Myometrial cell (primary cell): ENCODE data around the gene CA7. TPM values are rescaled to one million over a fixed set of nuclear protein-coding genes. Genes with fewer than 3 reads are reported as not detected.

Experiments used
- total RNA-seq: library from RNA; depleted of rRNA; stranded (reverse); fragments of >200 nt; gene quantifications from 2 replicates; pipeline ENCODE4 v1.2.3, GENCODE V29; 2015

The CA7 gene
- not detected in 2 replicates for total RNA-seq

DNA sequence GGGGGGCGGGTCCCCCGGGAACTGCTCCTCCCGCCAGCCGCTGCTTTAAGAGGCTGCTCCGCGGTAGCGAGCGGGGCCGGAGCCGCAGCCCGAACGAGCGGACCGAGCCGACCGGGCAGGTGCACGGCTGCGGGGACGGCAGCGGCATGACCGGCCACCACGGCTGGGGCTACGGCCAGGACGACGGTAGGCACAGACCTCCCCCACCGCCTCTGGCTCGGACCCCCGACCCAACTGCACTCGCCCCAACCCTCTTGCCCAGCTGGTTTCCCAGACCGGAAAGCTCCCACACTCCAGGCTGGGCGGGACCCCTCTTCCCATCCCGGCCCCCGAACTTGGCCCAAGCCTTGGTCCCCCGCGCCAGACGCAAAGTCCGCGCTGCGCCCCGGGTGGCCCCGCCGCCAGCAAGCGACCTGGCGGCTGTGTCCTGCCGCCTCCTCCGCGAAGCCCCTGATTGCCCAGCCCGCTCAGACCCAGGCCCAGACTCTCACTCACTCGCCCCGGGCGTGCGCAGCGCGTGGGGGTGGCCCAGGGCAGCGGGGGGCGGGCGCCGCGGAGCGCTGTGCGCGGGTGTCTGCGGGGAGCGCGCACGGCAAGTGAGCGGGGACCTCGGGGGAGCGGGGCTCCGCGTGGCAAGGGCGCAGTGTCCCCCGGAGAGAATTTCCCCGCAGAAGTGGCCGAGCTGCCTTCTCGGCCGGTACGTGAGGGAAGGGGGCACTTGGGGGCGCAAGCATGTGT is at the start of gene CA7:
CA7 (plus strand) TSS at position 73 of the 738 bp plus-strand sequence; CDS start at position 147, 74 bp downstream.

GRCh38 chr16:66801320-66802105 is 42.7 kb upstream of the CA7 start, which contains the start of gene TERB1:
TERB1 (minus strand) TSS chr16:66801584; CDS start chr16:66796798, 4,786 bp downstream.

GRCh38 chr16:66830422-66831404 is 13.5 kb upstream of the CA7 start, which contains the start of gene NAE1:
NAE1 (minus strand) TSS chr16:66830976; CDS start chr16:66830899, 77 bp downstream.

DNA sequence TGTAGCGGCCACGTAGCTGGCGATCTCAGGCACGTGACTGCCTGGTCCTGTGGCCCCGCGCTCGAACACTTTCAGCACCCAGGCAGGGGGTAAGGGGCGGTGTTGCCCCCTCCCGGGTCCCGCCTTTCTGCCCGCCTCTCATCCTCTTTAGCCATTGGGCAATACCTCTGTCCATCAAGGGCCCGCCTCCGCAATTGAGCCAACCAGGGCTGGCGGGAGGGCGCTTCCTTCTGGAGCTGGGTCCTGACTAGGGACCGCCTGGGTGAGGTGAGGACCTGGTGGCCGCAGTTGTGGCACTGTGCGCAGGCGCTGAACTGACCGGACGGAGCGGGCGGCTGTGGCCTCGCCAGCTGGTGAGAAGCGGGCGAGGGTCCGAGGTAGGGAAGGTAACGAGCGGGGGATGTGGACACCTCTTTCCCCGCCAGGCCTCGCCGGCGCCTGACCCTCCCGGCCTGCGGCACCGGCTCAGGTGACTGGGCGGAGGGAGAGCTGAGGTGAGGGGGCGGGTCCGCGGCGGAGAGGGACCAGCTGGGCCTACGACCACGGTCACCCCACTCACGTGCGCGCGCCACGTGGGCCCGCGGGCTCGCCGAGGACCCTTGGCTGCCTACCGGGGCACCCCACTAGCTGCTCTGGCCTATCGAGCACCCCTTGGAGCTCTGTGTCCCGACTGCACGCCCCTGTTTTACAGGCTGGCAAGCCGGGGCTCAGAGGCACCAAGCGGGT is 36.2 kb downstream of the CA7 start, which contains the start of gene PDP2:
PDP2 (plus strand) TSS at position 228 of the 726 bp plus-strand sequence. CDS start 3,770 bp downstream, outside the sequence.

Other genes starting within 250 kb of the CA7 start
- 57.2 and 73.2 TPM in 2 replicates for gene CMTM3, start 239.7 kb upstream of the CA7 start, total RNA-seq
- gene CMTM4, start 147.7 kb upstream of the CA7 start, total RNA-seq, result 8.4 and 8.7 TPM in 2 replicates
- gene DYNC1LI2, start 92.8 kb upstream of the CA7 start, total RNA-seq, result 49.0 and 53.5 TPM in 2 replicates
- gene TERB1, start 42.8 kb upstream of the CA7 start, total RNA-seq, result not detected in 2 replicates
- gene NAE1, start 13.4 kb upstream of the CA7 start, total RNA-seq, result 68.0 and 76.9 TPM in 2 replicates
- 5.3 and 10.1 TPM in 2 replicates for gene PDP2, start 36.1 kb downstream of the CA7 start, total RNA-seq
- gene CDH16, start 74.5 kb downstream of the CA7 start, total RNA-seq, result not detected in 2 replicates
- 10.6 and 14.4 TPM in 2 replicates for gene RRAD, start 81.1 kb downstream of the CA7 start, total RNA-seq
- 143 and 174 TPM in 2 replicates for gene CIAO2B, start 90.0 kb downstream of the CA7 start, total RNA-seq
- gene CES2, start 91.1 kb downstream of the CA7 start, total RNA-seq, result 17.9 and 22.5 TPM in 2 replicates
- gene CES3, start 116.9 kb downstream of the CA7 start, total RNA-seq, result not detected in 2 replicates
- 2.5 and 3.2 TPM in 2 replicates for gene CES4A, start 144.2 kb downstream of the CA7 start, total RNA-seq
- 37.2 and 62.0 TPM in 2 replicates for gene CBFB, start 184.7 kb downstream of the CA7 start, total RNA-seq